GM12875 (cell line): Measurements from ENCODE around the gene SCGB1D1.

Experiments
- H3K4me3 ChIP-seq: one replicate; pipeline ENCODE4 v1.5.1; 2011; ENCODE audit warnings: low read depth, low read length, control low read depth
- TF ChIP-seq, protein P1 (sequence below): IDR thresholded peaks from 2 replicates; pipeline ENCODE4 v1.5.1; 2011; ENCODE audit warnings: low read depth, mild to moderate bottlenecking, control low read depth, inconsistent platforms, low read length, moderate library complexity, borderline replicate concordance; ENCODE audit not compliant: insufficient read depth

SCGB1D1 gene

DNA sequence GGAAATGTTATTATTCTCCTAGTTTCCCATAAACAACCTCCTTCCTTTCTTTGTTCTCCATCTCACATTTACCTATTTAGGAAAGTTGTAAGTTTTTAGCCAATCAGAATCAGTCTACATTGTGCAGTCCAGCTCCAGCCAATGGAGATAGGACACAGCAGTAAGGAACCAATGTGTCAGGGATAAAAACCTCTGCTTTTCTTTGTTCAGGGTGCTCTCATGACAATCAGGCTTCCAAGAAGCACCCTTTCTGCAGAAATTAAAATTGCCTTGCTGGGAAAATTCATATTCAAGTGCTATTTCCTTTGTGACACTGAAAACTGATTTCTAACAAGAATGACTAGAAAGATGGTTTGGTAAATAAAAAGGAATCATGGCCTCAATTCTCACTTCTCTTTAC lies 33.1 kb downstream of the SCGB1D1 start:
- TF ChIP-seq, protein P1, sequence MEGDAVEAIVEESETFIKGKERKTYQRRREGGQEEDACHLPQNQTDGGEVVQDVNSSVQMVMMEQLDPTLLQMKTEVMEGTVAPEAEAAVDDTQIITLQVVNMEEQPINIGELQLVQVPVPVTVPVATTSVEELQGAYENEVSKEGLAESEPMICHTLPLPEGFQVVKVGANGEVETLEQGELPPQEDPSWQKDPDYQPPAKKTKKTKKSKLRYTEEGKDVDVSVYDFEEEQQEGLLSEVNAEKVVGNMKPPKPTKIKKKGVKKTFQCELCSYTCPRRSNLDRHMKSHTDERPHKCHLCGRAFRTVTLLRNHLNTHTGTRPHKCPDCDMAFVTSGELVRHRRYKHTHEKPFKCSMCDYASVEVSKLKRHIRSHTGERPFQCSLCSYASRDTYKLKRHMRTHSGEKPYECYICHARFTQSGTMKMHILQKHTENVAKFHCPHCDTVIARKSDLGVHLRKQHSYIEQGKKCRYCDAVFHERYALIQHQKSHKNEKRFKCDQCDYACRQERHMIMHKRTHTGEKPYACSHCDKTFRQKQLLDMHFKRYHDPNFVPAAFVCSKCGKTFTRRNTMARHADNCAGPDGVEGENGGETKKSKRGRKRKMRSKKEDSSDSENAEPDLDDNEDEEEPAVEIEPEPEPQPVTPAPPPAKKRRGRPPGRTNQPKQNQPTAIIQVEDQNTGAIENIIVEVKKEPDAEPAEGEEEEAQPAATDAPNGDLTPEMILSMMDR, result no peak
- H3K4me3 ChIP-seq, result no peak overlapping the region

DNA sequence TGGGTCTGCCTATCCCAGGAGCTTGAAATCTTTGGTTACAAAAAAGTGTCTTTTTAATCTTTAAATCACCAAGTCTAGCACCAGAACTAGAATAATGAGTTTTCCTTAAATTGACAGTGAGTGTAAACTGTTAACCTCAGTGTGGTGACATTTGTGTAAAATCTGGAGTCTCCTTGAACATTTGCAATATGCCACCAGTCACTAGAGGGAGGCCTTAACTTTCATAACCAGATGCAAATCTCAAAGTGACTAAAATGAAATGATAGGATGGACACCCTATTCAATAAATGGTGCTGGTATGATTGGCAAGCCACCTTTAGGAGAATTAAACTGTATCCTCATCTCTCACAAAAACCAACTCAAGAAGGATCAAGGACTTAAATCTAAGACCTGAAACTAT lies 43.7 kb downstream of the SCGB1D1 start:
- TF ChIP-seq, protein P1, result no peak
- no peak overlapping the region for H3K4me3 ChIP-seq

DNA sequence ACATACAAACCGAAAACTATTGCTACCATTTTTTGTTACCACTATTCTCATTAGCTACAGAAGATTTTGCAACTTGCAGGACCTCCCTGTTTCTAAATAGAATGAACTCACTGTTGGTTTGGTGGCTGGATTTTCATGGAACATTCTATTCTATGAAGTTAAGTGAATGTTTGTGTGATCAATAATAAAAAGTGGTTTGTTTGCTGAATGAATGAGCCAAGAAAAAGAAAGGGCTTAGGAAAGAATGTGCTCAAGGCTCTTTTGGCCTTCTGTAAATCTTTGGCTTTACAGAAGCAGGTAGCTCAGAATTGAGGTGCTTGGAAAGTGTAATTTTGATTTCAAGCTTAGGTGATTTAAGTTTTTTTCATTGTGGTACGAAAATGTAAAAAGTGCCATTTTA lies 46.2 kb downstream of the SCGB1D1 start:
- TF ChIP-seq, protein P1, result no peak
- H3K4me3 ChIP-seq, result no peak overlapping the region

DNA sequence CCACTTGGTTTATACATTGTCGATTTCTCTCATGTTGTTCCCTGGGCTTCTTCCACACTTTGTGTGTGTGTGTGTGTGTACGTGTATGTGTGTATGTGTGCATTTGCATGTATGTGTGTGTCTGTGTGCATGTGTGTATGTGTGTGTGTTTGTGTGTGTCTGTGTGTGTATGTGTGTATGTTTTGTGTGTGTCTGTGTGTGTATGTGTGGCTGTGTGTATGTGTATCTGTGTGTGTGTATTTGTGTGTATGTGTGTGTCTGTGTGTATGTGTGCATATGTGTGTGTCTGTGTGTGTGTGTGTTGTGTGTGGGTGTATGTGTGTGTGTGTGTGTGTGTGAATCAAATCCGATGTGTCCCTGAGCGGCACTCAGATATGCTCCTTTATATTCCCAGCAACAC lies 47.5 kb downstream of the SCGB1D1 start:
- H3K4me3 ChIP-seq, result no peak overlapping the region
- TF ChIP-seq, protein P1, result no peak

DNA sequence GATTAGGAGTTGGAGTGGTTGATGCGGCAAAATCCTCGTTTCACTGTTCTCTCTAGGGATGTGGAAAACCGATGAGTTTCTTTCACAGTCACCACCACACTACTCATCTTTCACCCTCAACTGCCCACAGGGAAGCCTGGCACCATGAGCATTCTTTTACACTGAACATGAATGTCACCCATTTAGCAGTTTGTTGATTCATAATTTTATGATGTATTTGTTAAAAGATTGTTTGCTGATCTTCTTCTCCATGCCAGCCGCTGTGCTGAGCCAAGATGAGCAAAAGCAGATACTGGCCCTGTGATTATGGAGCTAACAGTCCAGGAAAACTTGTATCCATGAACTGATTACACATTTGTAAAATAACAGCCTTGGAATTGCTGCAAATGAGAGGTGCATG lies 48.1 kb downstream of the SCGB1D1 start:
- H3K4me3 ChIP-seq, result no peak overlapping the region
- TF ChIP-seq, protein P1, result no peak

DNA sequence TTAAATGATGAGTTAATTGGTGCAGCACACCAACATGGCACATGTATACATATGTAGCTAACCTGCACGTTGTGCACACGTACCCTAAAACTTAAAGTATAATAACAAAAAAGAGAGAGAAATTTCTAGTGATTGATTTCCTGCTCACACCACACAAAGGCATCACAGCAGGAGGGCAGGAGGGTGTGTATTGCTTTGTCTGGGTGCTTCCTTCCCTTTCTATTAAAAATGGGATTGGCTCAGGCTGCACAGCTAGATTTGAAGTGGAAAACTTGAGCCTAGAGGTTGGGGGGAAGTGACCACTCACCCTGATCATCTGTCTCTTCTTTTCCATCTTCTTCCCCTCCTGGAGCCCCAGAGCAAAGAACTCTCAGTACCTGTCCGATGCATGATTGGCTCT lies 51.1 kb downstream of the SCGB1D1 start:
- TF ChIP-seq, protein P1, result no peak
- no peak overlapping the region for H3K4me3 ChIP-seq

DNA sequence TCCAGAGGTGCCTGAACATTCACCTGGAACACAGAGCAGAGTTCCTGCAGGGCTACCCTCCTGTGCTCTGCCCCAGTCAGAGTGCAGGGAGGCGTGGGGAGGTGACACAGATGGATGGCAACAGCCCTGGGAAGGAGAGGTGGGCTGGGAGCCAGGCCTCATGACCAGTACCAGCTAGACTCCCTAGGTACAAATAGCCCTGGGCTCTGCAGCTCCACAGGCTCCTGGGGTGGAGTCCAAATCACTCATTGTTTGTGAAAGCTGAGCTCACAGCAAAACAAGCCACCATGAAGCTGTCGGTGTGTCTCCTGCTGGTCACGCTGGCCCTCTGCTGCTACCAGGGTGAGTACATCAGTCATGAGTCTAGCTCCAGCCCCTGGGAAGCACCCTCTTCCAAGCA lies 52.0 kb downstream of the SCGB1D1 start, which contains the start of gene SCGB1D2:
Gene SCGB1D2, plus strand, starts transcription at position 219 of the 400 bp plus-strand sequence. Its CDS starts 69 bp downstream, at position 288.
- H3K4me3 ChIP-seq, result no peak within 1 kb of the TSS
- TF ChIP-seq, protein P1, result no peak
